NT2/D1 (cell line): Measurements from ENCODE around the gene SMC1B.
"Not testable (repeated sequence)": the region's sequence is repeated elsewhere in the genome, so short reads cannot be mapped to it uniquely, and the experiment has no call there.

ENCODE experiments used
- YY1 ChIP-seq: IDR thresholded peaks from 2 replicates; pipeline ENCODE4 v1.6.1; 2011; ENCODE audit not compliant: insufficient read length, insufficient read depth
- ZNF274 ChIP-seq: IDR thresholded peaks from 2 replicates; pipeline ENCODE4 v1.6.1; 2011; ENCODE audit warnings: mild to moderate bottlenecking, low read depth, low read length

DNA sequence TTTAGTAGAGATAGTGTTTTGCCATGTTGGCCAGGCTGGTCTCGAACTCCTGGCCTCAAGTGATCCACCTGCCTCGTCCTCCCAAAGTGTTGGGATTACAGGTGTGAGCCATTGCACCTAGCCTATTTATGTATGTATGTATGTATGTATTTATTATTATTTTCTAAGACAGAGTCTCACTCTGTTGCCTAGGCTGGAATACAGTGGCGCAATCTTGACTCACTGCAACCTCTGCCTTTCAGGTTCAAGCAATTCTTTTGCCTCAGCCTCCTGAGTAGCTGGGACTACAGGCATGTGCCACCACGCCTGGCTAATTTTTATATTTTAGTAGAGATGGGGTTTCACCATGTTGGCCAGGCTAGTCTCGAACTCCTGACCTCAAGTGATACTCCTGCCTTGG is 36.0 kb upstream of the SMC1B start:
- TF ChIP-seq YY1, ZNF274: not testable (repeated sequence)
